GM23338 (cell line): Measurements from ENCODE around the gene GPR34. TPM values are rescaled to one million over a fixed set of nuclear protein-coding genes. Genes with fewer than 3 reads are reported as not detected.

Source experiments
- ATAC-seq: fragments of 200-7000 bp; cut with Tn5 transposase; 3 replicates; pipeline ENCODE4 v1.9.1; 2020
- DNase-seq: peaks from one replicate; pipeline ENCODE4 v3.0.0-alpha.2; 2015; ENCODE audit warnings: low spot score
- H2AFZ ChIP-seq: fragments of 200-600 bp; sonication (generic); 2 replicates; pipeline ENCODE4 v1.8.0; 2016; ENCODE audit warnings: antibody characterized with exemption, mild to moderate bottlenecking, moderate library complexity
- H3F3A ChIP-seq: fragments of 200-600 bp; sonication (generic); replicated peaks from 2 replicates; pipeline ENCODE4 v1.8.0; 2017; ENCODE audit warnings: antibody characterized with exemption, mixed run types, low read depth
- H3K27ac ChIP-seq: fragments of 200-600 bp; sonication (generic); 2 replicates; pipeline ENCODE4 v1.6.1; 2016; ENCODE audit warnings: low read depth
- H3K27me3 ChIP-seq: fragments of 200-600 bp; sonication (generic); 2 replicates; pipeline ENCODE4 v1.8.0; 2016; ENCODE audit warnings: mild to moderate bottlenecking, mixed run types, moderate library complexity; ENCODE audit not compliant: insufficient read depth
- H3K36me3 ChIP-seq: fragments of 200-600 bp; sonication (generic); 2 replicates; pipeline ENCODE4 v1.8.0; 2016; ENCODE audit warnings: mild to moderate bottlenecking; ENCODE audit not compliant: insufficient read depth
- H3K4me1 ChIP-seq: fragments of 200-600 bp; sonication (generic); 2 replicates; pipeline ENCODE4 v1.8.0; 2016; ENCODE audit warnings: mild to moderate bottlenecking, moderate library complexity; ENCODE audit not compliant: insufficient read depth
- H3K4me2 ChIP-seq: fragments of 200-600 bp; sonication (generic); 2 replicates; pipeline ENCODE4 v1.7.1; 2017; ENCODE audit warnings: mixed run types
- H3K4me3 ChIP-seq: fragments of 200-600 bp; sonication (generic); 2 replicates; pipeline ENCODE4 v1.6.1; 2016; ENCODE audit warnings: mixed run types
- H3K79me2 ChIP-seq: fragments of 200-600 bp; sonication (generic); replicated peaks from 2 replicates; pipeline ENCODE4 v1.8.0; 2017; ENCODE audit warnings: mild to moderate bottlenecking; ENCODE audit not compliant: insufficient read depth
- H3K9me2 ChIP-seq: fragments of 200-600 bp; sonication (generic); 2 replicates; pipeline ENCODE4 v1.8.0; 2017; ENCODE audit not compliant: insufficient read depth
- H4K20me1 ChIP-seq: fragments of 200-600 bp; sonication (generic); replicated peaks from 2 replicates; pipeline ENCODE4 v1.8.0; 2017; ENCODE audit warnings: mild to moderate bottlenecking; ENCODE audit not compliant: insufficient read depth
- H3K27ac Mint-ChIP-seq: 2 replicates; pipeline ENCODE4 v1.8.0; 2020; ENCODE audit warnings: inconsistent platforms, mild to moderate bottlenecking, moderate library complexity, mixed read lengths
- H3K27me3 Mint-ChIP-seq: 3 replicates; pipeline ENCODE4 v1.8.0; 2022; ENCODE audit warnings: low read depth, mild to moderate bottlenecking, moderate library complexity, mixed read lengths, inconsistent platforms; ENCODE audit not compliant: insufficient read depth, poor library complexity
- H3K36me3 Mint-ChIP-seq: 3 replicates; pipeline ENCODE4 v1.8.0; 2021; ENCODE audit warnings: low read depth, mild to moderate bottlenecking, inconsistent platforms, moderate library complexity, mixed read lengths
- H3K4me1 Mint-ChIP-seq: 3 replicates; pipeline ENCODE4 v1.8.0; 2020; ENCODE audit warnings: mild to moderate bottlenecking, inconsistent platforms, mixed read lengths
- H3K4me3 Mint-ChIP-seq: 3 replicates; pipeline ENCODE4 v1.8.0; 2021; ENCODE audit warnings: moderate library complexity, mild to moderate bottlenecking, inconsistent platforms, mixed read lengths
- H3K9me3 Mint-ChIP-seq: 3 replicates; pipeline ENCODE4 v1.8.0; 2020; ENCODE audit warnings: moderate library complexity, mild to moderate bottlenecking, inconsistent platforms, mixed read lengths
- CREB1 ChIP-seq: fragments of 250-450 bp; sonication (Bioruptor Pico); IDR thresholded peaks from 2 replicates; pipeline ENCODE4 v1.5.0; 2020; ENCODE audit warnings: low read depth, mild to moderate bottlenecking, moderate library complexity
- CTCF ChIP-seq, 2 experiments: fragments of 200-600 bp in 1 of 2; sonication (generic) in 1 of 2; conservative IDR thresholded peaks; 2 replicates each; pipeline versions ENCODE4 v1.5.1 to v1.6.1; 2016 to 2017; ENCODE audit warnings: antibody characterized with exemption in 2 of 2, low read depth in 2 of 2, mild to moderate bottlenecking in 2 of 2, moderate library complexity in 1 of 2
- ETS1 ChIP-seq: IDR thresholded peaks from 2 replicates; pipeline ENCODE4 v1.6.1; 2016; ENCODE audit warnings: antibody characterized with exemption
- EZH2 ChIP-seq: fragments of 200-600 bp; sonication (generic); IDR thresholded peaks from one replicate; pipeline ENCODE4 v1.8.0; 2017; ENCODE audit warnings: antibody characterized with exemption, mild to moderate bottlenecking, low read depth; ENCODE audit not compliant: unreplicated experiment
- EZH2phosphoT487 ChIP-seq: fragments of 200-600 bp; sonication (generic); IDR thresholded peaks from one replicate; pipeline ENCODE4 v1.8.1; 2018; ENCODE audit warnings: antibody characterized with exemption; ENCODE audit not compliant: unreplicated experiment
- JUNB ChIP-seq: IDR thresholded peaks from one replicate; pipeline ENCODE4 v1.6.1; 2016; ENCODE audit warnings: antibody characterized with exemption; ENCODE audit not compliant: unreplicated experiment
- NANOG ChIP-seq: IDR thresholded peaks from 2 replicates; pipeline ENCODE4 v1.6.1; 2016; ENCODE audit warnings: antibody characterized with exemption, borderline replicate concordance
- POLR2AphosphoS5 ChIP-seq: IDR thresholded peaks from 2 replicates; pipeline ENCODE4 v1.6.1; 2016; ENCODE audit warnings: antibody characterized with exemption, low read depth
- REST ChIP-seq: IDR thresholded peaks from one replicate; pipeline ENCODE4 v1.6.1; 2018; ENCODE audit warnings: antibody characterized with exemption; ENCODE audit not compliant: unreplicated experiment
- STAT1 ChIP-seq: IDR thresholded peaks from one replicate; pipeline ENCODE4 v1.6.1; 2016; ENCODE audit warnings: antibody characterized with exemption; ENCODE audit not compliant: unreplicated experiment
- ZNF114 ChIP-seq: fragments of 250-450 bp; sonication (Bioruptor Pico); IDR thresholded peaks from 2 replicates; pipeline ENCODE4 v1.5.0; 2020; ENCODE audit warnings: mild to moderate bottlenecking, moderate library complexity
- ZNF331 ChIP-seq: fragments of 250-450 bp; sonication (Bioruptor Pico); IDR thresholded peaks from 2 replicates; pipeline ENCODE4 v1.5.0; 2020; ENCODE audit warnings: low read depth, mild to moderate bottlenecking, moderate library complexity
- ZNF462 ChIP-seq: fragments of 250-450 bp; sonication (Bioruptor Pico); IDR thresholded peaks from 2 replicates; pipeline ENCODE4 v1.5.0; 2020; ENCODE audit warnings: mild to moderate bottlenecking, moderate library complexity
- polyA plus RNA-seq: library from polyadenylated mRNA; unstranded; fragments of >200 nt; fragmentation: Nextera tagmentation; extraction: Ambion mirVana; gene quantifications from 2 replicates; pipeline ENCODE4 v1.2.1, GENCODE V29; 2016
- total RNA-seq: library from RNA; depleted of rRNA; stranded (reverse); fragments of >200 nt; shearing (Covaris generic); gene quantifications from 2 replicates; pipeline ENCODE4 v1.2.3, GENCODE V29; 2014

The GPR34 gene
- total and polyA plus RNA-seq, 2 experiments from 2014 or later, result 0.55 TPM; not detected in 1

- Mint-ChIP-seq H3K27me3 (no peaks in the 10 kb centered on the region), H3K36me3 (no peaks in the 10 kb centered on the region), H3K4me1 (peaks cover 7% of the 10 kb centered on the region), H3K4me3 (no peak overlapping the region), H3K27ac (no peak overlapping the region), H3K9me3 (no peaks in the 10 kb centered on the region)
- Histone ChIP-seq H3K27me3 (no peaks in the 10 kb centered on the region), H4K20me1 (no peaks in the 10 kb centered on the region), H3K4me2 (no peak overlapping the region), H3K4me3 (no peak overlapping the region), H3K27ac (no peak overlapping the region), H2AFZ (no peak overlapping the region), H3F3A (no peaks in the 10 kb centered on the region), H3K4me1 (no peaks in the 10 kb centered on the region), H3K9me2 (no peaks in the 10 kb centered on the region), H3K79me2 (no peaks in the 10 kb centered on the region), H3K36me3 (no peaks in the 10 kb centered on the region)
- no peak for DNase-seq
- ATAC-seq, result no peak
- TF ChIP-seq EZH2phosphoT487 (no peak), POLR2AphosphoS5 (no peak), CREB1 (no peak), ZNF114 (CRISPR knock-in tag) (no peak), REST (no peak), ZNF331 (no peak), CTCF (conservative IDR thresholded peaks at IDR 0.05; ENCODE audit: low read depth in 2 of 2) (no peak), ETS1 (no peak), JUNB (no peak), ZNF462 (CRISPR knock-in tag) (no peak), STAT1 (no peak), NANOG (no peak), EZH2 (no peak)
Measured at GRCh38 chrX:41677183-41678060, 11.4 kb upstream of the GPR34 start.
